ENCODE data around the gene ASTL.

DNA sequence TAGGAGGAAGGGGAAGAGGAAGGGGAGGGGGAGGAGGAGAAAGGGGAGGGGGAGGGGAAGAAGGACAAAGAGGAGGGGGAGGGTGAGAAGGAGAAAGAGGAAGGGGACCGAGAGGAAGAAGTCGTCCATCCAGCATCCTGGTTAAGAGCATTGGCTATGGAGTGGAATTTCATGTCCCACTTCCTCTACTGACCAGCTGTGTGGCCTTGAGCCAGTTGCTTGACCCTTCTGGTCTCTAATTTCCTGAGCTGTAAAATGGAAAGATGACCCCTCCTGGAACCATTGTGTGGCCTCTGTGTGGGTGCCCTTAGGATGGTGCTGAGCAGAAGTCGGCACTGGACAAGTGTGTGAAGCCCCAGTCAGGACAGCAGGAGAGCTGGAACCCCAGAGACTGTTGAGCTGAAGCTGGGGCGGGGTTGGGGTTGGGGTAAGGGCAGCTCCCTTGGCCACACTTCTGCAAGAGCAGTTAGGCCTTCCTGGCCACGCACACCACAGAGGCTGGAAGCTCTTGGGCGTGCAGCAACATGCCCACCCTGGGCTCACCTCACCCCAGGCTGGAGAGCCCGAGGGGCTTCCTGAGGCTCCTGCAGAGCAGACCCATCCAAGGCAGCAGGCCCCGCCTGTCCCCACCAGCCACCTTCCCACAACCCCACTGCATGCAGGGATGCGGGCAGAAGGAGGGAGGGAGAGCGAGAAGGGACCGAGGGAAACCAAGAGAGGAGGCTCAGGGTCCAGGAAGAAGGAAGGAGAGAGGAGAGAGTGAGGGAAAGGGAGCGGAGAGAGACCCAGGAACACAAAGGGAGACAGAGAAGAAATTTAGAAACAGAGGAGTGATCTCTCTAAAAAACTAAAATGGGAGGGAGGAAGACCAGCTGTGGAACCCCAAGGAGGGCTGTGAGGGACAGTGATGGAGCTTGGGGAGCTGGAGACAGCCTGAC is 38.2 kb downstream of the ASTL start:
- TF ChIP-seq, protein P1, sequence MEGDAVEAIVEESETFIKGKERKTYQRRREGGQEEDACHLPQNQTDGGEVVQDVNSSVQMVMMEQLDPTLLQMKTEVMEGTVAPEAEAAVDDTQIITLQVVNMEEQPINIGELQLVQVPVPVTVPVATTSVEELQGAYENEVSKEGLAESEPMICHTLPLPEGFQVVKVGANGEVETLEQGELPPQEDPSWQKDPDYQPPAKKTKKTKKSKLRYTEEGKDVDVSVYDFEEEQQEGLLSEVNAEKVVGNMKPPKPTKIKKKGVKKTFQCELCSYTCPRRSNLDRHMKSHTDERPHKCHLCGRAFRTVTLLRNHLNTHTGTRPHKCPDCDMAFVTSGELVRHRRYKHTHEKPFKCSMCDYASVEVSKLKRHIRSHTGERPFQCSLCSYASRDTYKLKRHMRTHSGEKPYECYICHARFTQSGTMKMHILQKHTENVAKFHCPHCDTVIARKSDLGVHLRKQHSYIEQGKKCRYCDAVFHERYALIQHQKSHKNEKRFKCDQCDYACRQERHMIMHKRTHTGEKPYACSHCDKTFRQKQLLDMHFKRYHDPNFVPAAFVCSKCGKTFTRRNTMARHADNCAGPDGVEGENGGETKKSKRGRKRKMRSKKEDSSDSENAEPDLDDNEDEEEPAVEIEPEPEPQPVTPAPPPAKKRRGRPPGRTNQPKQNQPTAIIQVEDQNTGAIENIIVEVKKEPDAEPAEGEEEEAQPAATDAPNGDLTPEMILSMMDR (IDR thresholded peaks at IDR 0.05), result no peak
- TF ChIP-seq POLR2AphosphoS5 (IDR thresholded peaks at IDR 0.05), result no peak
- TF ChIP-seq EP300 (IDR thresholded peaks at IDR 0.05), result no peak
